HTR-8/SVneo (cell line): ENCODE results near the gene MARVELD3.
A peak's percentile ranks its signal among the peaks of the same experiment; 100 is the strongest.
"Not testable (repeated sequence)": the region's sequence is repeated elsewhere in the genome, so short reads cannot be mapped to it uniquely, and the experiment has no call there.

ENCODE experiments used
- DNase-seq: peaks from one replicate; pipeline ENCODE4 v3.0.0; 2011; ENCODE audit warnings: low spot score, mixed read lengths; ENCODE audit not compliant: insufficient read length
- FAIRE-seq: peaks from 2 replicates; lab custom pipeline; 2011; peaks lifted over from hg19 to GRCh38; lab: Jason Lieb, UNC

The MARVELD3 gene, protein sequence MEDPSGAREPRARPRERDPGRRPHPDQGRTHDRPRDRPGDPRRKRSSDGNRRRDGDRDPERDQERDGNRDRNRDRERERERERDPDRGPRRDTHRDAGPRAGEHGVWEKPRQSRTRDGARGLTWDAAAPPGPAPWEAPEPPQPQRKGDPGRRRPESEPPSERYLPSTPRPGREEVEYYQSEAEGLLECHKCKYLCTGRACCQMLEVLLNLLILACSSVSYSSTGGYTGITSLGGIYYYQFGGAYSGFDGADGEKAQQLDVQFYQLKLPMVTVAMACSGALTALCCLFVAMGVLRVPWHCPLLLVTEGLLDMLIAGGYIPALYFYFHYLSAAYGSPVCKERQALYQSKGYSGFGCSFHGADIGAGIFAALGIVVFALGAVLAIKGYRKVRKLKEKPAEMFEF

DNA sequence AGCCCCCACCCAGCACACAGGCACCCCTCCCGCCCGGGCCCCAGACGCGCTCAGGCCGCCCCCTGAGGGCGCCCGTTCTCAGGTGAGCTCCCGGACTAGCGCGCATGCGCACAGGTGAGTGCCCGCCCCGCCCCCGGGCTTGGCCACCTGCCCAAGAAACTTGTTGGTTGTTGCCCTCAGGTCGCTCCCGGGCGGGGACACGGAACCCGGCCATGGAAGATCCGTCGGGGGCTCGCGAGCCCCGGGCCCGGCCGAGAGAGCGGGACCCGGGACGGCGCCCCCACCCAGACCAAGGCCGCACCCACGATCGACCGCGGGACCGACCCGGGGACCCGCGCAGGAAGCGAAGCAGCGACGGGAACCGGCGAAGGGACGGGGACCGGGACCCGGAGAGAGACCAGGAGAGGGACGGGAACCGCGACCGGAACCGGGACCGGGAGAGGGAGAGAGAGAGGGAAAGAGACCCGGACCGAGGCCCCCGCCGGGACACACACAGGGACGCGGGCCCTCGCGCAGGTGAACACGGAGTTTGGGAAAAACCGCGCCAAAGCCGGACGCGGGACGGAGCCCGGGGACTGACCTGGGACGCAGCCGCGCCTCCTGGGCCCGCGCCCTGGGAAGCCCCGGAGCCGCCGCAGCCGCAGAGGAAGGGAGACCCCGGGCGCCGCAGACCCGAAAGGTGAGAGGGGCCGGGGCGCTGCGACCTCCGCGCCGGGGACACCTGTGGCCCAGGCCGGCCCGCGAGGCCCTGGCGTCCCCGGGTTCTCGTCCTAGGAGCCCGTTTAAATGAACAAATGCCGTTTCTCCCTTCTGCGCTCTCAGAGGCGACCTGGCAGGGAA is at the start of gene MARVELD3:
TSS of gene MARVELD3 (plus strand) at position 167 of the 840 bp plus-strand sequence. CDS start at position 213, 46 bp downstream.
- FAIRE-seq (no peak), DNase-seq (peak; percentile 36)

DNA sequence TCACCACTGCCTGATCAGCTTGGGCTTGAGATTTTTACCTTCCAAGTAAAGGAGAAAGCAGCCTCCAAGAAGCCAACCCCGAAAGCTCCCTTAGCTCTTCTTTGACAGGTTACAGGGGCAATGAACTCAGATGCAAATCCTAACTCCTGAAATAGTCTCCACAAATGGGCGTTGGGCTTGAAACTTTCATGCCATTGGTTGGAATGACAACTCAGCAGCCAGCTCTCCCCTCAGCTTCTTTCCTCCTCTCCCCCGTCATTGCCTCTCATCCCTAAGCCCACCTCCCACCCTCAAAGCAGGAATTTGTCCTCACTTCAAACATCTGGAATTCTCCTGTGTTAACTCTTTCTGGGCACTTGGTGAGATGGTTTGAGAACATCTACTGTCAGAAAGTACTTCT is 49.0 kb upstream of the MARVELD3 start, which contains the start of gene TAT:
TSS of gene TAT (minus strand) at position 122 of the 400 bp plus-strand sequence. CDS start 677 bp downstream, outside the sequence.
- FAIRE-seq: no peak
- DNase-seq: no peak

DNA sequence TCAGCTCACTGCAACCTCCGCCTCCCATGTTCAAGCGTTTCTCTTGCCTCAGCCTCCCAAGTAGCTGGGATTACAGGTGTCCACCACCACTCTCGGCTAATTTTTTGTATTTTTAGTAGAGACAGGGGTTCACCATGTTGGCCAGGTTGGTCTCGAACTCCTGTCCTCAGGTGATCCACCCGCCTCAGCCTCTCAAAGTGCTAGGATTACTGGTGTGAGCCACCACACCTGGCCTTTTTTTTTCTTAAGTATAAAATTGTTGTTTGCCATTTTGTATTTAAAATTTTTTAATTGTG is 43.5 kb upstream of the MARVELD3 start:
- not testable (repeated sequence) for FAIRE-seq, DNase-seq

DNA sequence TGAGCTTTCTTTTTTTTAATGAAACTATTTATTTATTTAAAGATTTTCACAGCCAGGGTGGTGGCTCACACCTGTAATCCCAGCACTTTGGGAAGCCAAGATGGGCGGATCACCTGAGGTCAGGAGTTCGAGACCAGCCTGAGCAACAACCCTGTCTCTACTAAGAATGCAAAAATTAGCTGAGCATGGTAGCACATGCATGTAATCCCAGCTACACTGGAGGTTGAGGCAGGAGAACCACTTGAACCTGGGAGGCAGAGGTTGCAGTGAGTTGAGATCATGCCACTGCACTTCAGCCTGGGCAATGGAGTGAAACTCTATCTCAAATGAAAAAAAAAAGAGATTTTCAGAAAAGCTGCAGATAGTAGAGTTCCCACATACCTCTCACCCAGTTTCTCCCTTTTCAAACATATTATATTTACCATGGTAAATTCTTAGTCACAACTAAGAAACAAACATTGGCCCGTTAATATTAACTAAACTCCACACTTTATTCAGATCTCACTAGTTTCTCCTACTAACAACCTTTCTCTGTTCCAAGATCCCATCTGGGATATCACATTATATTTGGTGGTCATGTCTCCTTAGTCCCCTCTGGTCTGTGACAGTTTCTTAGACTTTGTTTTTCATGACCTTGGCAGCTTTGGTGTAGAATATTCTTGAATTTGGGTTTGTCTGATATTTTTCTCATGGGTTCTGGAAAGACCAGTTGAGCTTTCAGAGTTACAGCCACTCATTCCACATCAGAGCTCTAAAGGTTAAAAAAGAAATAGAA is 41.3 kb upstream of the MARVELD3 start:
- FAIRE-seq (no peak), DNase-seq (no peak)

DNA sequence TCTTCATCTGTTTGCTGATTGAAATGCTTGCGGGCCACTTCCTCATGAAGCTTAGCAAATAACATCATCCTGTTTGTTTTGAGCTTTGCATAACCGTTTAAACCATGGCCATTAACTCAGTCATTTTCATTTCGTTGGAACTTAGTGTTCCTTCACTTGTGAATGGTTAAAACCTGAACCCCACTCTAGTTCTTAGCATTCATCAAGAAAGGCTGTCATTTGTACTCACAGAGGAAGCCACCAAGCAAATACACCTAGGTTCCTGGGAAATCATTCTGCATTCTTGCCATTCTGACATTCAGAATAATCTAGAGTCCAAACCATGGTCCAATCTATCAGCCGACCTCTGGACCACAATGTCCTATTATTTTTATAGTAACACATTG is 40.7 kb upstream of the MARVELD3 start:
- FAIRE-seq (no peak), DNase-seq (no peak)

DNA sequence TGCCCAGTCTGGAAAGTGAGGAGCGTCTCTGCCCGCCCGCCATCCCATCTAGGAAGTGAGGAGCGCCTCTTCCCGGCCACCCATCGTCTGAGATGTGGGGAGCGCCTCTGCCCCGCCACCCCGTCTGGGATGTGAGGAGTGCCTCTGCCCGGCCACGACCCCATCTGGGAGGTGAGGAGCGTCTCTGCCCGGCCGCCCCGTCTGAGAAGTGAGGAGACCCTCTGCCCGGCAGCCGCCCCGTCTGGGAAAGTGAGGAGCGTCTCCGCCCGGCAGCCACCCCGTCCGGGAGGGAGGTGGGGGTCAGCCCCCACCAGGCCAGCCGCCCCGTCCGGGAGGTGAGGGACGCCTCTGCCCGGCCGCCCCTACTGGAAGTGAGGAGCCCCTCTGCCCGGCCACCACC is 36.6 kb upstream of the MARVELD3 start:
- DNase-seq, FAIRE-seq: not testable (repeated sequence)

DNA sequence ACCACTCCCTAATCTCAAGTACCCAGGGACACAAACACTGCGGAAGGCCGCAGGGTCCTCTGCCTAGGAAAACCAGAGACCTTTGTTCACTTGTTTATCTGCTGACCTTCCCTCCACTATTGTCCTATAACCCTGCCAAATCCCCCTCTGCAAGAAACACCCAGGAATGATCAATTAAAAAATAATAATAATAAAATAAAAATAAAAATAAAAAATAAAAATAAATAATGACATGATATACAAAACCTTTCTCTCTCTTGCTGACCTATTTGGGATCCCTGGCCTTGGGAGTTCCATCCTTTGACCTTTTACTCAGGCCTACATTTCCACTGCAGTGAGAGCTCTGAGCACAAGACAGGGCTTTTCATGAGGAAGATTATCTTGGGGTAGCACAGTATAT is 35.9 kb upstream of the MARVELD3 start:
- not testable (repeated sequence) for DNase-seq, FAIRE-seq

DNA sequence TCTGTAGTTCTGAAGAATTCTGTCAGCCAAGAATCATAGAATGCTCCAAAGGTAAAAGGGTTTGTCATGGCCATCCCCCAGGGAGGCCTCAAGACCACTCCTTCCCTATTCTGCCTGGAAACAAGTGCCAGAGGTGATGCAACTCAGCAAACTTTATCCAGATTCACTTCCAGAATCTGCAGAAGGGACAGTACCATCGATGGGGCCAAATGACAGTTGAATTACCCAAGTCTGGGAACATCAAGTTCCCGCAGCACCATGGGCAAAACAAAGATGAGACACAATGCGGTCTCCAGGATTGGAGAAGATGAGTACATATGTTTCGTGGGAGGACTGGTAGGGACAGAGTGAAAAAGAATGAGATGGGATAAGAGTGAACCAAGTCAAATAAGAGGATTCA is 35.4 kb upstream of the MARVELD3 start:
- DNase-seq: no peak
- FAIRE-seq: no peak

DNA sequence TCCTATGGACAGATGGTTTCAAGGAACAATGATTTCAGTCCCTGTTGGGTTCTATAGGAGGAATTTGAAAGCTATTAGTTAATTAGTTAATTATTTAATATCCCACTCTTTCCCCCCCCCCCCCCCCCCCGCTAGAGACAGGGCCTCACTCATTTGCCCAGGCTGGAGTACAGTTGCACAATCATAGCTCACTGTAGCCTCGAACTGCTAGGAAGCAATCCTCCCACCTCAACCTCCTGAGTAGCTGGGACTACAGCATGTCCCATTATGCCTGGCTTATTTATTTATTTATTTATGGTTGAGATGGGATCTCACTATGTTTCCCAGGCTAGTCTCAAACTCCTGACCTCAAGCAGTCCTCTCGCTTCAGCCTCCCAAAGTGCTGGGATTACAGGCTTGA is 34.1 kb upstream of the MARVELD3 start:
- FAIRE-seq: no peak

DNA sequence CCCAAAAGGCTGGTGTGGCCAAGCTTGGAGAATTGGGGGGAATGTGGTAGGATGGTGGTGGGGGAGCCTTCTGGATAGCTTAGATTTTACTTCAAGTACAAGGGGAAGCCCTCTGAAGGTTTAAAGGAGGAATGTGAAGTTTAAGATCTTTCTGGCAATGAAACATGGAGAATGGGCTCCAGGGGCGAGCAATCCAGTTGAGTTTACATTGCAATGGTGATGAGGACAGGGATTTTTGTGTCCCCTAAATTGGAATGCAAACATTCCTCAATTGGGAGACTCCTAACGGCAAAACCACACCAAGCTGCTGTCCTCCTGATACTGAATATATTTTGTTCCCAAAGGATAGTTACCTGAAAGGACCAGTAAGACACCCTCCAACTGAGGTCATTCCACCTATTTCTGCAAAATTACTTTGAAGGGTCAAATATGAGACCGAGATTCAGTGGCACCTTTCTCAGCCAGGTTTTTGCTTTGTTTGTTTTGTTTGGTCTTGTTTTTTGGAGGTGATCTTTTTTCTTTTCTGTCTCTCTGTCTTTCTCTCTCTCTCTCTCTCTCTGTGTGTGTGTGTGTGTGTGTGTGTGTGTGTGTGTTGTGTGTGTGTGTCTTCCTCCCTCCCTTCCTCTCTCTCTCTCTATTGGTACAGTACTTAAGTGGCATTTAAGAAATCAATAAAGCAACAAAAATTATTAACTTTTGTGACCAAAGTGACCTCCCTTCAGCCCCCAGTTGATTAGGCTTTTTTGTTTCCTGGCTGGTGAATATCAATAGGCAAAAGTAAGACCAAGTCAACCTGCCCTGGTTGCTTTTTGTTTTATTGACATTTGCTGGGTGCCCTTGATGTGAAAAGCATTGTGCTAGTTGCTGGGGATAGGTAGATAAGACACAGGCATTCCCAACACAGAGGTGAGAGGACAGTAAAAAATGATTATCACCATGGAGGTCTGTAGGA is 32.7 kb upstream of the MARVELD3 start:
- FAIRE-seq: peak; percentile 44
- no peak for DNase-seq

More for the DNA sequence above, 34.1 kb upstream of the MARVELD3 start:
- DNase-seq: no peak

DNA sequence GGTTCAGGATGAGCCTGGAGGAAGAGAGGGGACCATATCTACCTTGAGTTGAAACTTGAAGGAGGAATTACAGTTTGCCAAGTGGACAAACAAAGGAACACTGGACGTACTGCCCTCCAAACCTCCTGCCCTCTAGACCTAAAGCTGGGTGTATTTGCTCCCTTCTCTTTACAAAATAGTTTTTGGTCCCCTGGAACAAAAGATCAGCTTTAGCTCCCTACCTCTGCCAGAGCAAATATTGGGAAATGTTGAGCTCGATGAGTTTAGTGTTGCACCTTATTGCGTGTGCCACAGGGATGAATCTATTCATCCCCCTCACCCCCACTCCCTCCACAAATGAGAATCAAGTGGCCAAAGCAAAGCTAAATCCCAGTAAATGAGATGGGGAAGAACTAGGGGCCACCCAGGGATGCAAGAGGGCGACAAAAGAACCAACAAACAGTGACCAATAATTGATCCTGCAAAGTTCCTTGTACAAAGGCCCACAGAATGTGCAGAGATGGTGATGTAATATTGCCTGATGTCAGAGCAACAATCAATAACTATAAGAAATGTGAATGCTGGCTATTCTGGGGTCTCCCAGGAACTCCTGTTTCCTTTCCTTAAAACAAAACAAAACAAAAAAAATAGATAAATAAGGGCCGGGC is 31.9 kb upstream of the MARVELD3 start:
- FAIRE-seq: peak; percentile 59
- DNase-seq: no peak

DNA sequence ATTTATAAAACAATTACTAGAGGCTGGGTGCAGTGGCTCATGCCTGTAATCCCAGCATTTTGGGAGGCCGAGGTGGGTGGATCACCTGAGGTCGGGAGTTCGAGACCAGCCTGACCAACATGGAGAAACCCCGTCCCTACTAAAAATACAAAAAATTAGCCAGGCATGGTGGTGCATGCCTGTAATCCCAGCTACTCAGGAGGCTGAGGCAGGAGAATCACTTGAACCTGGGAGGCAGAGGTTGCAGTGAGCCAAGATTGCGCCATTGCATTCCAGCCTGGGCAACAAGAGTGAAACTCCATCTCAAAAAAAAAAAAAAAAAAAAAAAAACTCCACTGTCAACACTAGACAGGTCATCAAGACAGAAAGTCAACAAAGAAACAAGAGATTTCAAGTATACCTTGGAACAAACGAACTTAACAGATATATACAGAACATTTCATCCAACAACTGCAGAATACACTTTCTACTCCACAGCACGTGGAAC is 30.6 kb upstream of the MARVELD3 start:
- not testable (repeated sequence) for FAIRE-seq, DNase-seq

DNA sequence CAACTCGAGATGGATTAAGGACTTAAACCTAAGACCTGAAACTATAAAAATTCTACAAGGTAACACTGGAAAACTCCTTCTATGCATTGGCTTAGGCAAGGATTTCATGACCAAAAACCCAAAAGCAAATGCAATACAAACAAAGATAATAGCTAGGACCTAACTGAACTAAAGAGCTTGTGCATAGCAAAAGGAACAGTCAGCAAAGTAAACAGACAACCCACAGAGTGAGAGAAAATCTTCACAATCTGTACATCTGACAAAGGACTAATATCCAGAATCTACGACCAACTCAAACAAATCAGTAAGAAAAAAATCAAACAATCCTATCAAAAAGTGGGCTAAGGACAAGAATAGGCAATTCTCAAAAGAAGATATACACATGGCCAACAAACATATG is 27.6 kb upstream of the MARVELD3 start:
- FAIRE-seq: peak; percentile 48

DNA sequence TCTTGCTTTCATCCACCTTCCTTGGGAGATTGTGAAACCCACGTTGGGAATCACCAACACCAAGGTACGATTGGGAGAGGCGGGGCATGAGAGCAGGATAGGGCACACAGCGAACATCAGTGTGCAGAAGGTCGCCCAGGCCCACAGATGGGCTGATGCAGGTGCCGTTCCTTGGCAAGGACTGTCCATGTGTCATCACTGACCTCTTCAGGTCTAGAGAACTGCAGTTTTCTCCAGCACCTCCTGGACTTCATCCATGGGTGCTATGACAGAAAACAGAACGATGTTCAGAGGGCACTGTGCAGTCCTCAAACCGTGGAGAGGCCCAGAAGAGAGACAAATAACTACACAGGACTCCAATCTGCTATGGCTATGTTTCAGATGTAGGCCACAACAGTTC is 25.2 kb upstream of the MARVELD3 start:
- no peak for DNase-seq
- no peak for FAIRE-seq

More for the DNA sequence above, 27.6 kb upstream of the MARVELD3 start:
- DNase-seq: not testable (repeated sequence)

DNA sequence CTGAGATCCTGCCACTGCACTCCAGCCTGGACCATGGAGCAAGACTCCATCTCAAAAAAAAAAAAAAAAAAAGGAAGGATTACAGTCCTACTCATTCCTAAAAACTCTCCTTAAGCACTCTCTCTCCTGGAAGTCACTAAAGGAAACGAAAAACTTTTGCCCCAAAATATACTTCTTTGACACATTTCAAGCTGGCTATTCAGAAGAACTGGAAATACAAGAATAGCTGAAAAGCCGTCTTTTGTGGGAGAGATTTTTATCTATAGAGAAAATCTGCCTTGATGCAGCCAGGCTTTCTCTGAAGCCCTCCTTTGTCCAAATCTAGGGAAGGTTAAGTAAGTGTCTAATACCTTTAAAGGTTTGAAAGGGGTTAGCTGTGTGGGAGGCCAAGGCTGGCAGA is 16.9 kb upstream of the MARVELD3 start:
- FAIRE-seq: no peak

DNA sequence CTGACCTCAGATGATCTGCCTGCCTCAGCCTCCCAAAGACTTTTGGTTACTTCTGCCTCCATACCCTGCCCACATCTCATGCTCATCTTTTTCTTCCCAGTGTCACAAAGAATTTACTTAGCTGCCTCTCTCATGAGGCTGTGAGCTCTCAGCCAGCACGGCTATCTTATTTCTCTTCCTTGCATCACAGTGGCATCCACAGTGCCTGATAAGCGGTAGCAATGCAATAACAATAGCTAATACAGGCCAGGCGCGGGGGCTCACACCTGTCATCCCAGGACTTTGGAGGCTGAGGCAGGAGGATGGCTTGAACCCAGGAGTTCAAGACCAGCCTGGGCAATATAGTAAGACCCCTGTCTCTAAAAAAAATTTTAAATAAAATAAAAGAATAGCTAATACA is 15.5 kb upstream of the MARVELD3 start:
- no peak for DNase-seq
- no peak for FAIRE-seq

More for the DNA sequence above, 16.9 kb upstream of the MARVELD3 start:
- DNase-seq: no peak

DNA sequence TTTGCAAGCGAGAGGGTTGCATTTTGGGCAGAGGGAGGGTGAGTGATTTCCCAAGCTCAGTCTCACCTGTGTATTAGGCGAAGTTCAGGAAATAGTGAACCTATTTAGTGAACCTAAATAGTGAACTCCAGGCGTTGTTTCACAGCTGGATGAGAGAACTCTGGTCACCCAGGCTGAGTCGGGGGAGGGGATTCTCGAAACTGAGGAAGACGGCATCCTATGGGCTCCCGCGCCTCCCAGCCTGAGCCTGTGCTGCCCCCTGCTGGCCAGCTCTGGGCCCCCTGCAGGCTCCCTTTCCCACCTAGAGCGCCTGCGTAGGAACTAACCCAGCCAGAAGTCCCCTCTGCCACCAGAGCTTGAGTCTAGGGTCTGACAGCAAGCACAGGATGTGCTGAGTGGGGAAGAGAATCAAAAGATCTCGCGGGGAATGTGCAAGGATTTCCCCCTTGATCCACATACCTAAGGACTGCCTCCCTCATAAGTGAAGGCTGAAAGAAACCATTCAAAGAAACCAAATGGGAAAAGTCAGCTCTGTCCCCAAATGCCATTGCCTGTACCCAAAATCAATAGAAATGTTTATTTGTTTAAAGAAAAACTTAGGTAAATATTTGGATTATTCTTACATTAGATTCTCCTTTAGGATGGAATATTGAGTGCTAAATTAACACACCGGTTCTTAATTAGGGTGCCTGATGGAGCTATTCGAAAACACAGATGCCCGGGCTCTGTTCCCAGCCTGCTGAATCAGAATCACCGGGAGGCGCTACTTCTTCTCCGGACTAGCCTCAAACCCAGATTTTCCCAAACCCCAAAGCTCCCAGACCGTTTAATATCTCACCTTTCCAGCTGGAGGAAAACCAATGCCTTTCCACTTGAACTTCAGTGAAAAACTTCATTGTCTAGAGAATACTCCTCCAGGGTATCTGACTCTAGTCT is 14.8 kb upstream of the MARVELD3 start:
- no peak for FAIRE-seq
- DNase-seq: peak; percentile 86
